AG09319 (cell line): Measurements from ENCODE around the gene C11orf58.

Experiments
- DNase-seq: peaks from one replicate; pipeline ENCODE4 v3.0.0-alpha.2; 2010; ENCODE audit warnings: low read depth; ENCODE audit errors: extremely low read depth
- TF ChIP-seq, protein P1 (sequence below): IDR thresholded peaks from 2 replicates; pipeline ENCODE4 v1.5.1; 2011; ENCODE audit warnings: low read depth, mild to moderate bottlenecking, inconsistent platforms, low read length, moderate library complexity

C11orf58 gene

DNA sequence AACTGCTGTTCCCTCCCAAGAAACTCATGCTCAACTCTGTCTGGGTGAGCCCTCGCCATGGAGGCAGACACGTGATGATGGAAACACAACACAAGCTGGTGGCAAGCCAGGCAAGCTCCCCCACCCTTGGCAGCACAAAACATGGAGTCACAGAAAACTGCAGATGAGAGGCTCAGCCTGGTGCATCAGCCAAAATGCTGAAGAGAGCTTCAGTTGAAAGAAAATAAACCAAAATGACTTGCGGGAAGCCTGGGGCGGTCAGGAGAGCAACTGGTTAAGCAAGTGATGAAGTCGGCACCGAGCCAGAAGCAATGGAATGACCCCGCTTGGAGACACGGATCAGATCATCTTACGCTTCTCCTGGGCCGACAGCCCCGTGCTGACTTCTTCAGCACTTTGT, 68.3 kb downstream of the C11orf58 start:
- TF ChIP-seq, protein P1, sequence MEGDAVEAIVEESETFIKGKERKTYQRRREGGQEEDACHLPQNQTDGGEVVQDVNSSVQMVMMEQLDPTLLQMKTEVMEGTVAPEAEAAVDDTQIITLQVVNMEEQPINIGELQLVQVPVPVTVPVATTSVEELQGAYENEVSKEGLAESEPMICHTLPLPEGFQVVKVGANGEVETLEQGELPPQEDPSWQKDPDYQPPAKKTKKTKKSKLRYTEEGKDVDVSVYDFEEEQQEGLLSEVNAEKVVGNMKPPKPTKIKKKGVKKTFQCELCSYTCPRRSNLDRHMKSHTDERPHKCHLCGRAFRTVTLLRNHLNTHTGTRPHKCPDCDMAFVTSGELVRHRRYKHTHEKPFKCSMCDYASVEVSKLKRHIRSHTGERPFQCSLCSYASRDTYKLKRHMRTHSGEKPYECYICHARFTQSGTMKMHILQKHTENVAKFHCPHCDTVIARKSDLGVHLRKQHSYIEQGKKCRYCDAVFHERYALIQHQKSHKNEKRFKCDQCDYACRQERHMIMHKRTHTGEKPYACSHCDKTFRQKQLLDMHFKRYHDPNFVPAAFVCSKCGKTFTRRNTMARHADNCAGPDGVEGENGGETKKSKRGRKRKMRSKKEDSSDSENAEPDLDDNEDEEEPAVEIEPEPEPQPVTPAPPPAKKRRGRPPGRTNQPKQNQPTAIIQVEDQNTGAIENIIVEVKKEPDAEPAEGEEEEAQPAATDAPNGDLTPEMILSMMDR: no peak
- no peak for DNase-seq

DNA sequence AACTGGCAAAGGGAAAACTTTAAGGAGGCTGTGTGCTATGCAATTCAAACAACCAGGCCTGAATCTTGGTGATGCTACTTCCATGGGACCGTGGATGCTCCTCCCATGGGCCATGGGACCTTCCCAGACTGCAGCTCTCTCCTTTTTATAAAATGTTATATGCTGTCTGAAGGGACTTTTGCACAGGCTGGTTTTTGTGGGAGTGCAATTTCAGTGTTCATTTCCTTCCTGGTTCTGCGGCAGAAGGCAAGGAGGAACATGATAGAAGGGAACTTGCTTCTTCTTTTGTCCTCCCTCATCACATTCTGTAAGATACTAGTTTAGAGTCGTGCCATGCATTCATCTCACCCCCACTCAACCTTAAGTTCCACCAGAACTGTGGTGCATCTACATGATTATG, 68.9 kb downstream of the C11orf58 start:
- TF ChIP-seq, protein P1: no peak
- no peak for DNase-seq
